Measurements from ENCODE around the gene SLC35B2. TPM values are rescaled to one million over a fixed set of nuclear protein-coding genes. Genes with fewer than 3 reads are reported as not detected.

The SLC35B2 gene
- total and polyA plus RNA-seq, 8 donors, result 38.7 to 50.3 (median 43.7) TPM

DNA sequence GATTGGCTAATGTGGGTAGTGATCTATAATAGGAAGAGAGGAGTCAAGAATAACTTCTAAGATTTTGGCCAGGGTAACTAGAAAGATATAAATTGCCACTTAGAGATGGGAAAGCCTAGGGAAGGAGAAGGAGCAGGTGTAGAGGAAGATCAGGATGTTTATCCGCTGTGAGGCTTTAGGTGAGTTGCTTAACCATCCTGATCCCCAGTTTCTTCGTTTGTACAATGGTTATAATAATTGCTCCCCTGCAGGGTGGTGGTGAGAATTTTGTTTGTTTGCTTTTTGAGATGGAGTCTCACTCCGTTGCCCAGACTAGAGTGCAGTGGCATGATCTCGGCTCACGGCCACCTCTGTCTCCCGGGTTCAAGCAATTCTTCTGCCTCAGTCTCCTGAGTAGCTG is 43.0 kb downstream of the SLC35B2 start:
- ATAC-seq, result no peak
- Histone ChIP-seq H3K27ac (no peak overlapping the region), H3K4me1 (peaks cover 11 to 18% of the 10 kb centered on the region in 2 donors), H3K9me3 (no peaks in the 10 kb centered on the region), H3K27me3 (no peaks in the 10 kb centered on the region), H3K36me3 (no peaks in the 10 kb centered on the region), H3K4me3 (no peak overlapping the region)
- DNase-seq, result no peak
- TF ChIP-seq, protein P1, sequence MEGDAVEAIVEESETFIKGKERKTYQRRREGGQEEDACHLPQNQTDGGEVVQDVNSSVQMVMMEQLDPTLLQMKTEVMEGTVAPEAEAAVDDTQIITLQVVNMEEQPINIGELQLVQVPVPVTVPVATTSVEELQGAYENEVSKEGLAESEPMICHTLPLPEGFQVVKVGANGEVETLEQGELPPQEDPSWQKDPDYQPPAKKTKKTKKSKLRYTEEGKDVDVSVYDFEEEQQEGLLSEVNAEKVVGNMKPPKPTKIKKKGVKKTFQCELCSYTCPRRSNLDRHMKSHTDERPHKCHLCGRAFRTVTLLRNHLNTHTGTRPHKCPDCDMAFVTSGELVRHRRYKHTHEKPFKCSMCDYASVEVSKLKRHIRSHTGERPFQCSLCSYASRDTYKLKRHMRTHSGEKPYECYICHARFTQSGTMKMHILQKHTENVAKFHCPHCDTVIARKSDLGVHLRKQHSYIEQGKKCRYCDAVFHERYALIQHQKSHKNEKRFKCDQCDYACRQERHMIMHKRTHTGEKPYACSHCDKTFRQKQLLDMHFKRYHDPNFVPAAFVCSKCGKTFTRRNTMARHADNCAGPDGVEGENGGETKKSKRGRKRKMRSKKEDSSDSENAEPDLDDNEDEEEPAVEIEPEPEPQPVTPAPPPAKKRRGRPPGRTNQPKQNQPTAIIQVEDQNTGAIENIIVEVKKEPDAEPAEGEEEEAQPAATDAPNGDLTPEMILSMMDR (IDR thresholded peaks at IDR 0.05), result no peak
- intact Hi-C loops (cut with DNase I), result no loop called here

DNA sequence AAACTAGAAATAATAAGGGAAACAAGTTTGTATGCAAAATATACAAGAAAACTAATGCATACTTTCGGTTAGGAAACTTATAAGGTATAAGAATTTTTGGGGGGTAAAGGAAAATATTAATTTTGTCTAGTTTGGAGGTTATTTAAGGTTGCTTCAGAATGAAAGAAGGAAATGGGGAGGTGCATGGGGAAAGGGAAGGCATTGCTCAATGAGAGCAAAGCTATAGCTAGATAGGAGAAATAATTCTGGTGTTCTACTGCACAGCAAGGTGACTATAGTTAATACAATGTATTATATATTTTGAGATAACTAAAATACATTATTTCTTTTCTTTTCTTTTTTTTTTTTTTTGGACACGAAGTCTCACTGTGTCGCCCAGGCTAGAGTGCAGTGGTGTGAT is 46.0 kb downstream of the SLC35B2 start:
- Histone ChIP-seq H3K36me3 (no peaks in the 10 kb centered on the region), H3K27ac (no peak overlapping the region), H3K9me3 (no peaks in the 10 kb centered on the region), H3K4me1 (no peaks in the 10 kb centered on the region), H3K27me3 (no peaks in the 10 kb centered on the region), H3K4me3 (no peak overlapping the region)
- DNase-seq (no peak), ATAC-seq (no peak)
- TF ChIP-seq, protein P1 (IDR thresholded peaks at IDR 0.05), result no peak
- intact Hi-C loops (cut with DNase I), result no loop called here

DNA sequence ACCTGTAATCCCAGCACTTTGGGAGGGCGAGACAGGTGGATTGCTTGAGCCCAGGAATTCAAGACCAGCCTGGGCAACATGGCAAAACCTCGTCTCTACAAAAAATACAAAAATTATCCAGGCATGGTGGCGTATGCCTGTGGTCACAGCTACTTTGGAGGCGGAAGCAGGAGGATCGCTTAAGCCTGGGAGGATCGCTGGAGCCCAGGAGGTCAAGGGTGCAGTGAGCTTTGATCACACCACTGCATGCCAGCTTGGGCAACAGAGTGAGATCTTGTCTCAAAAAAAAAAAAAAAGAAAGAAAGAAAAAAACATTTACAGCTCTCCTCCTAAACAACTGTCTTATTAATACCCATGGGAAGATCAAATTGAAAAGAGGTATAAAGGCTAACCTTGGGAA is 49.4 kb downstream of the SLC35B2 start:
- intact Hi-C loops (cut with DNase I), result no loop called here
- ATAC-seq, result no peak

More for the DNA sequence above, 49.4 kb downstream of the SLC35B2 start:
- Histone ChIP-seq H3K4me1 (no peaks in the 10 kb centered on the region), H3K4me3 (no peak overlapping the region), H3K36me3 (no peaks in the 10 kb centered on the region), H3K9me3 (no peaks in the 10 kb centered on the region), H3K27ac (no peak overlapping the region), H3K27me3 (no peaks in the 10 kb centered on the region)
- DNase-seq, result no peak
- TF ChIP-seq, protein P1 (IDR thresholded peaks at IDR 0.05), result no peak

Other genes starting within 250 kb of the SLC35B2 start
- gene MRPL14, start 130.1 kb downstream of the SLC35B2 start, total RNA-seq, result 100 to 1,000 TPM in 1 of 2 donors, 10 to 100 TPM in 1; 85.5 to 100 TPM
- 10 to 100 TPM; 29.8 to 41.4 (median 36.2) TPM for gene MRPL14, start 130.1 kb downstream of the SLC35B2 start, polyA plus RNA-seq (ENCODE audit: insufficient read length in 6 of 6)
- 100 to 1,000 TPM in 1 of 2 donors, 10 to 100 TPM in 1; 79.9 to 186 TPM for gene TMEM63B, start 130.0 kb downstream of the SLC35B2 start, total RNA-seq
- gene TMEM63B, start 130.0 kb downstream of the SLC35B2 start, polyA plus RNA-seq (ENCODE audit: insufficient read length in 6 of 6), result 10 to 100 TPM; 29.8 to 36.4 (median 31.7) TPM
- under 1 TPM; 0.23 to 0.29 TPM for gene CAPN11, start 98.7 kb downstream of the SLC35B2 start, total RNA-seq
- under 1 TPM in 5 of 6 donors, not detected in 1; 0.10 to 0.28 (median 0.16) TPM for gene CAPN11, start 98.7 kb downstream of the SLC35B2 start, polyA plus RNA-seq (ENCODE audit: insufficient read length in 6 of 6)
- under 1 TPM in 1 of 2 donors, not detected in 1; 0.34 TPM for gene MYMX, start 40.6 kb downstream of the SLC35B2 start, total RNA-seq
- under 1 TPM in 5 of 6 donors, not detected in 1; 0.21 to 0.79 (median 0.32) TPM for gene MYMX, start 40.6 kb downstream of the SLC35B2 start, polyA plus RNA-seq (ENCODE audit: insufficient read length in 6 of 6)
- gene SLC29A1, start 33.9 kb downstream of the SLC35B2 start, total RNA-seq, result 10 to 100 TPM; 46.8 to 48.2 TPM
- 10 to 100 TPM; 22.4 to 31.9 (median 26.6) TPM for gene SLC29A1, start 33.9 kb downstream of the SLC35B2 start, polyA plus RNA-seq (ENCODE audit: insufficient read length in 6 of 6)
- 100 to 1,000 TPM; 726 to 810 TPM for gene HSP90AB1, start 10.4 kb downstream of the SLC35B2 start, total RNA-seq
- gene HSP90AB1, start 10.4 kb downstream of the SLC35B2 start, polyA plus RNA-seq (ENCODE audit: insufficient read length in 6 of 6), result 1,000 to 10,000 TPM; 1,163 to 1,444 (median 1,283) TPM
- gene NFKBIE, start 8.0 kb upstream of the SLC35B2 start, total RNA-seq, result 10 to 100 TPM; 12.1 to 19.3 TPM
- gene NFKBIE, start 8.0 kb upstream of the SLC35B2 start, polyA plus RNA-seq (ENCODE audit: insufficient read length in 6 of 6), result 1 to 10 TPM; 7.5 to 9.2 (median 8.7) TPM
- gene TMEM151B, start 12.9 kb upstream of the SLC35B2 start, total RNA-seq, result not detected
- gene TMEM151B, start 12.9 kb upstream of the SLC35B2 start, polyA plus RNA-seq (ENCODE audit: insufficient read length in 6 of 6), result 1 to 10 TPM in 1 of 6 donors, under 1 TPM in 5; 0.70 to 1.2 (median 0.87) TPM
- 10 to 100 TPM; 10.8 to 13.5 TPM for gene AARS2, start 55.8 kb upstream of the SLC35B2 start, total RNA-seq
- 10 to 100 TPM; 15.8 to 18.8 (median 16.7) TPM for gene AARS2, start 55.8 kb upstream of the SLC35B2 start, polyA plus RNA-seq (ENCODE audit: insufficient read length in 6 of 6)
- under 1 TPM in 1 of 2 donors, not detected in 1; 0.45 TPM for gene SPATS1, start 85.1 kb upstream of the SLC35B2 start, total RNA-seq
- 1 to 10 TPM in 1 of 6 donors, under 1 TPM in 4, not detected in 1; 0.31 to 1.2 (median 0.38) TPM for gene SPATS1, start 85.1 kb upstream of the SLC35B2 start, polyA plus RNA-seq (ENCODE audit: insufficient read length in 6 of 6)
- 10 to 100 TPM; 16.5 to 17.3 TPM for gene CDC5L, start 130.2 kb upstream of the SLC35B2 start, total RNA-seq
- 10 to 100 TPM; 34.6 to 38.0 (median 36.7) TPM for gene CDC5L, start 130.2 kb upstream of the SLC35B2 start, polyA plus RNA-seq (ENCODE audit: insufficient read length in 6 of 6)